ENCODE measurements around the gene NPSR1.
"Not testable (repeated sequence)": the region's sequence is repeated elsewhere in the genome, so short reads cannot be mapped to it uniquely, and the experiment has no call there.

The NPSR1 gene

DNA sequence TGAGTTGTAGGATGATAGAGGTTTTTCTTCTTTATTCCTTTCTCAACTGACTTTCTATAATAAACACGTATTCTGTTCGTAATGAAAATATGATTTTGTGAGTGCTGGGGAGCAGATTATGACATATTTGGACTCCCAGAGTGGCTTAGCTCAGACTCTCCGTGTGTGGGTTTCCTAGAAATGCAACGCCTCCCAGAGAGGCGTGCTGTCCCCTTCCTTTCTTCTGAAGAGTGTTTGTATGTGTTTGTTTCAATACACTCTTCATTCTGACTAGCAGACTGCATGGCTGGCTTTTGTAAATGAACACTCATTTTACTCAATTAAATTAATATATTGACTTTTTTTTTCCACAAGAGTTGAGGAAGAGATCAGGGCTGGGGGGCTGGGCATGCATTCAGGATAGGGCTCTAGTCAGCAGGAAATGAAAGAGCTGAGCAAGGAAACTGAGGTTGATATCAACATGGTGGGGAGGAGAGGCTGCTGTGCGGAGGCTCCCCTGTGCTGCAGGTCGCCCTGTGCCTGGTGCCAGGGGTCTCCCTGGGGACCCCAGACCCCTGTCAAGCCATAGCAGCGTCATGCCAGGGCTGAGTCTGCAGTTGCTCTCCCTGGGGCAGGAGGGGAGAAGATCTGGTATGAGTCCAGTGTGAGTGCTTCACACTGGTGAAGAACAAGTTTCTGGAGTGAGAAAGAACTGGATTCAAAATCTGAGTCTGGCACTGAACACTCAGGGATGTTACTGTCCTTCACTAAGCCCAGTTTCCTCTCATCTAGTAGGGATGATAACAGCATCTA, 221.1 kb downstream of the NPSR1 start:
- DNase-seq, result not testable (repeated sequence)

DNA sequence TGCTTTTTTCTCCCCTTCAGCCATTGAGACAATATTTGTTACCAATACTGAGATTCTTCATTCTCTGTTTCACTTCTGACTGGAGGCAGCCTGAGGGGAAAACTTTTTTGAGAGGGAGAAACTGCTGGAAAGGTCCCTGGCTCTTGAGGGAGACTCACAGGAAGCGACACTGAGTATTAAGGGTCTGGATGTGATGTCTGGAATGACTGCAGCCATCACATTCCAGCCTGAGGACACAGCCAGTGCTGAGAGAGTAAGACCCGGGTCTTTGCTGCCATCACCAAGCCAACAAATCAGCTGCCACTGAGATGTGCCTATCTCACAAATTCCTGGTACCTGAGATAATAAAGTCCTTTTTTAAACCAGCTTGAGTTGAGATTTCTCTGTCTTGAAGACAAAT, 221.9 kb downstream of the NPSR1 start:
- no peak for DNase-seq

DNA sequence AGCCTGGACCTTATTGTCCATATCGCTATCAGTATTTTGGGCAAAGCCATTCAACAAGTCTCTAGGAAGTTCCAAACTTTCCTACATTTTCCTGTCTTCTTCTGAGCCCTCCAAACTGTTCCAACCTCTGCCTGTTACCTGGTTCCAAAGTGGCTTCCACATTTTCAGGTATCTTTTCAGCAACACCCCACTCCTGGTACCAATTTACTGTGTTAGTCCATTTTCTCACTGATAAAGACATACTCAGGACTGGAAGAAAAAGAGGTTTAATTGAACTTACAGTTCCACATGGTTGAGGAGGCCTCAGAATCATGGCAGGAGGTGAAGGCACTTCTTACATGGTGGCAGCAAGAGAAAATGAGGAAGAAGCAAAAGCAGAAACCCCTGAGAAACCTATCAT, 225.8 kb downstream of the NPSR1 start:
- DNase-seq, result not testable (repeated sequence)

DNA sequence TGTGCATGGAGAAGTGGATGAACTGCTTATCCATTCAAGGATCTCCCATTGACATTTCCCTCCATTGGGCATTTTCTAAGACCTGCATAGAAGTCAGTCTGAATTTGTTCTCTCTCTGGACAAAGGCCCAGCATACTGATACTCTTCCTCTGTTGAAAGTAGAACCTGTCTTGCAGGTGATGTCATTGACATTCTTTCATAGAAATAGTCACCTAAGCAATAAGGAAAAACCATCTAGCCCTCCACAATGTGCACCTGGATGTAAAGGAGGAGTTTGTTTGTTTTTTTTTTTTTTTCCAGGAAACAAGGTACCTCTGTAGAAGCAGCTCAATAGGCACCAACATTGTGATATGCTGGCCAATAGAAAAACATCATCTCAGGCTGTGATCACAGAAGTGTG, 228.8 kb downstream of the NPSR1 start:
- no peak for DNase-seq

DNA sequence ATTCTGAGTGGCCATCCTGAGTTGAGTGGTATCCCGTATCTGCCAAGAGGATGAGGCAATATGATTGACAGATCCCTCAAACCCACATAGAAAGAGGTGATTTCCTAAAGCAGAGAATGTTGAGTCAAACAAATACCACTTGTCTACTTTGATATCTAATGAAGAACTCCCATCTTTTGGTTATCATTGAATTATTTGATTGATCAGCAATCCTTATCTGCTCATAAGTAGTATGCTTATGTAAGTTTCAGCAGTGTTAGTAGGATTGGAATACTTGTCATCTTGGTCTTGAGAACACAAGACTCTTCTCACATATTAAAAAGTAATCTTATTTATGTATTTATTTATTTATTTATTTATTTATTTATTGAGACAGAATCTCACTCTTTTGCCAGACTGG, 231.9 kb downstream of the NPSR1 start:
- DNase-seq, result no peak

DNA sequence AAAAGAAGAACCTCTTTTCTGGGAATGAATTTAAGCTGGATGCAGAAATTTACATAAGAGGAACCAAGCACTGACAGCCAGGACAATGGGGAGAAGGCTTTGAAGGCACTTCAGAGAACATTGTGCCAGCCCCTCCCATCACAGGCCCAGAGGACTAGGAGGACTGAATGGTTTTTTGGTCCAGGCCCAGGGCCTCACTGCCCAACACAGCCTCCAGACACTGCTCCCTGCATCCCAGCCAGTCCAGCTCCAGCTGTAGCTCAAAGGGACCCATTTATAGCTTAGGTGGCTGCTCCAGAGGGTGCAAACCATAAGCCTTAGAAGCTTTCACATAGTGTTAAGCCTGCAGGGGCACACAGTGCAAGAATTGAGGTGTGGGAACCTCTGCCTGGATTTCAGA, 237.2 kb downstream of the NPSR1 start:
- no peak for DNase-seq
